ENCODE results near the gene EXOC1.

Gene EXOC1

GRCh38 chr4:55849724-55850123, 3.7 kb upstream of the EXOC1 start:
- no peak for DNase-seq (ENCODE audit: low read depth in 2 of 3, low spot score in 2 of 3)

GRCh38 chr4:55851885-55852284, 1.6 kb upstream of the EXOC1 start:
- no peak for DNase-seq (ENCODE audit: low read depth in 2 of 3, low spot score in 2 of 3)

GRCh38 chr4:55854129-55854528, 681 bp downstream of the EXOC1 start:
- DNase-seq (ENCODE audit: low read depth in 2 of 3, low spot score in 2 of 3) = no peak

- DNase-seq (ENCODE audit: low read depth in 2 of 3, low spot score in 2 of 3) = no peak
These were observed 4.1 kb downstream of the EXOC1 start for GRCh38 chr4:55857586-55857985.

GRCh38 chr4:55859711-55860110, 6.3 kb downstream of the EXOC1 start:
- DNase-seq (ENCODE audit: low read depth in 2 of 3, low spot score in 2 of 3) = no peak

GRCh38 chr4:55864577-55865223, 11.3 kb downstream of the EXOC1 start:
- DNase-seq (ENCODE audit: low read depth in 2 of 3, low spot score in 2 of 3) = no peak

GRCh38 chr4:55865228-55865806, 11.9 kb downstream of the EXOC1 start:
- no peak for DNase-seq (ENCODE audit: low read depth in 2 of 3, low spot score in 2 of 3)

- DNase-seq (ENCODE audit: low read depth in 2 of 3, low spot score in 2 of 3) = no peak
These were observed 13.0 kb downstream of the EXOC1 start for GRCh38 chr4:55866290-55866907.

GRCh38 chr4:55866973-55867574, 13.6 kb downstream of the EXOC1 start:
- DNase-seq (ENCODE audit: low read depth in 2 of 3, low spot score in 2 of 3) = no peak

GRCh38 chr4:55868581-55869090, 15.2 kb downstream of the EXOC1 start:
- DNase-seq (ENCODE audit: low read depth in 2 of 3, low spot score in 2 of 3) = no peak

- DNase-seq (ENCODE audit: low read depth in 2 of 3, low spot score in 2 of 3) = no peak
These were observed 17.9 kb downstream of the EXOC1 start for GRCh38 chr4:55871299-55871800.

- no peak for DNase-seq (ENCODE audit: low read depth in 2 of 3, low spot score in 2 of 3)
These were observed 21.4 kb downstream of the EXOC1 start for GRCh38 chr4:55874831-55875230.

- DNase-seq (ENCODE audit: low read depth in 2 of 3, low spot score in 2 of 3) = no peak
These were observed 22.9 kb downstream of the EXOC1 start for GRCh38 chr4:55876387-55876786.

- no peak for DNase-seq (ENCODE audit: low read depth in 2 of 3, low spot score in 2 of 3)
These were observed 25.8 kb downstream of the EXOC1 start for GRCh38 chr4:55879224-55879623.

- DNase-seq (ENCODE audit: low read depth in 2 of 3, low spot score in 2 of 3) = no peak
These were observed 27.3 kb downstream of the EXOC1 start for GRCh38 chr4:55880652-55881280.

GRCh38 chr4:55884093-55884850, 30.8 kb downstream of the EXOC1 start:
- no peak for DNase-seq (ENCODE audit: low read depth in 2 of 3, low spot score in 2 of 3)

- DNase-seq (ENCODE audit: low read depth in 2 of 3, low spot score in 2 of 3) = no peak
These were observed 31.4 kb downstream of the EXOC1 start for GRCh38 chr4:55884851-55885219.

GRCh38 chr4:55887594-55887993, 34.1 kb downstream of the EXOC1 start:
- no peak for DNase-seq (ENCODE audit: low read depth in 2 of 3, low spot score in 2 of 3)

- no peak for DNase-seq (ENCODE audit: low read depth in 2 of 3, low spot score in 2 of 3)
These were observed 38.7 kb downstream of the EXOC1 start for GRCh38 chr4:55892156-55892555.

- no peak for DNase-seq (ENCODE audit: low read depth in 2 of 3, low spot score in 2 of 3)
These were observed 43.2 kb downstream of the EXOC1 start for GRCh38 chr4:55896622-55897021.

GRCh38 chr4:55902677-55903076, 49.2 kb downstream of the EXOC1 start:
- no peak for DNase-seq (ENCODE audit: low read depth in 2 of 3, low spot score in 2 of 3)

All from activated CD8-positive, alpha-beta memory T cell treated with anti-CD3 and anti-CD28 coated beads for 48 hours (primary cell).